OCI-LY3 (cell line): ENCODE measurements around the gene RAPGEF2.

Experiments used
- H2AFZ ChIP-seq: fragments of 200-600, 300-600 bp; shearing (Covaris generic); 2 replicates; pipeline ENCODE4 v1.6.0; 2014; ENCODE audit warnings: antibody characterized with exemption, low read depth, low read length
- H3K27ac ChIP-seq: fragments of 200-600, 300-600 bp; sonication (generic); 2 replicates; pipeline ENCODE4 v1.5.1; 2014; ENCODE audit warnings: mild to moderate bottlenecking, low read length, moderate library complexity, mixed read lengths
- H3K27me3 ChIP-seq: fragments of 200-600, 300-600 bp; sonication (generic); 2 replicates; pipeline ENCODE4 v1.6.1; 2014; ENCODE audit warnings: low read depth, low read length, mixed read lengths
- H3K36me3 ChIP-seq: fragments of 200-600, 300-600 bp; sonication (generic); replicated peaks from 2 replicates; pipeline ENCODE3; 2014; ENCODE audit warnings: low read depth, low read length, mixed read lengths
- H3K4me1 ChIP-seq: fragments of 300-600, 200-600 bp; sonication (generic); 2 replicates; pipeline ENCODE4 v1.6.1; 2014; ENCODE audit warnings: low read length, mixed read lengths
- H3K4me2 ChIP-seq: fragments of 200-600, 300-600 bp; sonication (generic); 2 replicates; pipeline ENCODE4 v1.6.1; 2014; ENCODE audit warnings: low read length, mixed read lengths
- H3K4me3 ChIP-seq: fragments of 300-600, 200-600 bp; sonication (generic); 2 replicates; pipeline ENCODE4 v1.5.1; 2014; ENCODE audit warnings: antibody characterized with exemption, mild to moderate bottlenecking, low read length, moderate library complexity
- H3K79me2 ChIP-seq: fragments of 300-600, 200-600 bp; shearing (Covaris generic); 2 replicates; pipeline ENCODE4 v1.6.1; 2014; ENCODE audit warnings: mild to moderate bottlenecking, low read length, mixed read lengths
- H3K9ac ChIP-seq: fragments of 300-600, 200-600 bp; shearing (Covaris generic); 2 replicates; pipeline ENCODE4 v1.6.0; 2014; ENCODE audit warnings: mild to moderate bottlenecking, low read length, moderate library complexity
- H3K9me3 ChIP-seq: fragments of 200-600, 300-600 bp; shearing (Covaris generic); 2 replicates; pipeline ENCODE4 v1.6.1; 2014; ENCODE audit warnings: low read length, mixed read lengths; ENCODE audit not compliant: insufficient read depth
- H4K20me1 ChIP-seq: fragments of 200-600, 300-600 bp; sonication (generic); 2 replicates; pipeline ENCODE4 v1.6.1; 2016; ENCODE audit warnings: low read length, mixed read lengths; ENCODE audit not compliant: insufficient read depth
- CTCF ChIP-seq: fragments of 200-600, 300-600 bp; sonication (generic); IDR thresholded peaks from 2 replicates; pipeline ENCODE4 v1.5.1; 2014; ENCODE audit warnings: antibody characterized with exemption, low read length, low read depth
- EZH2phosphoT487 ChIP-seq: fragments of 200-600 bp; shearing (Covaris generic); IDR thresholded peaks from 2 replicates; pipeline ENCODE4 v1.6.1; 2018; ENCODE audit warnings: antibody characterized with exemption, mixed run types, low read depth

Gene RAPGEF2

DNA sequence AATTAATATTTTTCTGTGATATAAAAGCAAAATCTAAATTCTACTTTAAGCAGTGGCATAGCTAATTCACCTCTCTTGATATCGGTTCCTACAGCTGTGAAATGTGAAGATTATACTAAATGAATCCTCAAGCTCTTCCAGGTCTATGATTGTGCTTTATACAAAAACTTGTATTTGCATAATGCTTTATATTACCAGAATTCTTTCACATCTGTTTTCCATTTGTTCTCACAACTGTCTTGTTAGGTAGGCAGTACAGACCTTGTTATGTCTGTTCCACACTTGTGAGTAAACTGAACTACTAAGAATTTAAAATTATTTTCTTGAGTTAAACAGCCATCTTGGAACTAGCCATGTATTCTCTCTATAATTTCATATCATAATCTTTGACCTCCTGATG, 184.9 kb downstream of the RAPGEF2 start:
- Histone ChIP-seq H3K9ac (no peak overlapping the region), H2AFZ (no peak overlapping the region), H4K20me1 (no peaks in the 10 kb centered on the region), H3K79me2 (no peaks in the 10 kb centered on the region), H3K9me3 (no peaks in the 10 kb centered on the region), H3K36me3 (no peaks in the 10 kb centered on the region), H3K4me1 (no peaks in the 10 kb centered on the region), H3K4me2 (no peak overlapping the region), H3K4me3 (no peak overlapping the region), H3K27me3 (no peaks in the 10 kb centered on the region), H3K27ac (no peak overlapping the region)
- TF ChIP-seq CTCF (no peak), EZH2phosphoT487 (no peak)

DNA sequence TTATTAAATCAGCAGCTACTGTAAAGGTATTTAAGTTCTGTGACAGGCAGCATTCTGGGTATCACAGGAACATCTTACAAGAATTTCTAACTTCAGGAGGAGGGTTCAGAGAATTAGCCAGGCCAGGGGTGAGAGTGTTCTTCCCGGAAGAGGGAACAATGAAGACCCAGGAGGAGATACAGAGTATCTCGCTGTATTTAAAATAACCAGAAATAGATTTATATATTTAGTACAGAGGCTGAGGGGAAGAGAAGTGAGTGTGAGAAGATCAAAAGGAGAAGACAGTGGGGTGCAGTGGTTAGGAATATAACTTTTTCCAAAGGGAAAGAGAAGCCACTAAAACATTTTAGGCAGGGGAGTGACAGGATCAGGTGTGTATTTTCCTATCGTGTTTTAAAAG, 186.8 kb downstream of the RAPGEF2 start:
- Histone ChIP-seq H3K27ac (no peak overlapping the region), H3K9ac (no peak overlapping the region), H4K20me1 (no peaks in the 10 kb centered on the region), H3K9me3 (no peaks in the 10 kb centered on the region), H3K4me3 (no peak overlapping the region), H3K79me2 (no peaks in the 10 kb centered on the region), H3K4me1 (no peaks in the 10 kb centered on the region), H2AFZ (no peak overlapping the region), H3K4me2 (no peak overlapping the region), H3K36me3 (no peaks in the 10 kb centered on the region), H3K27me3 (no peaks in the 10 kb centered on the region)
- TF ChIP-seq CTCF (no peak), EZH2phosphoT487 (no peak)

- no peak overlapping the region for H3K4me2 ChIP-seq
- no peak overlapping the region for H2AFZ ChIP-seq
- no peaks in the 10 kb centered on the region for H3K9me3 ChIP-seq
- no peaks in the 10 kb centered on the region for H4K20me1 ChIP-seq
- no peaks in the 10 kb centered on the region for H3K36me3 ChIP-seq
- no peak overlapping the region for H3K27ac ChIP-seq
- no peak overlapping the region for H3K4me3 ChIP-seq
- TF ChIP-seq EZH2phosphoT487 (no peak), CTCF (no peak)
- H3K4me1 ChIP-seq, result no peaks in the 10 kb centered on the region
- no peaks in the 10 kb centered on the region for H3K79me2 ChIP-seq
- H3K27me3 ChIP-seq, result no peaks in the 10 kb centered on the region
- H3K9ac ChIP-seq, result no peak overlapping the region
Measured at GRCh38 chr4:159290321-159291030, 187.6 kb downstream of the RAPGEF2 start.

DNA sequence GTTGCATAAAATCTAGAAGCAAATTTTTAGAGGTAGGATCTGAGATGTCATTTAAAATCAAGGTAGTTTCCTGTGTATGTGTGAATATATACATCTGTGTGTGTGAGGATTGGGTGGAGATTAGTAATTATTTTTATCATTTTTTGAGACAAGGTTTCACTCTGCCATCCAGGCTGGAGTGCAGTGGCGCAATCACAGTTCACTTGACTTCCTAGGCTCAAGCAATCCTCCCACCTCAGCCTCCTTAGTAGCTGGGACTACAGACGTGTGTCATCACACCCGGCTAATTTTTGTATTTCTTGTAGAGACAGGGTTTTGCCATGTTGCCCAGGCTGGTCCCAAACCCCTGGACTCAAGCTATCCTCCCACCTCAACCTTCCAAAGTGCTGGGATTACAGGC, 188.3 kb downstream of the RAPGEF2 start:
- H2AFZ ChIP-seq, result no peak overlapping the region
- no peak overlapping the region for H3K4me3 ChIP-seq
- H3K4me1 ChIP-seq, result peaks cover 5% of the 10 kb centered on the region
- H3K9ac ChIP-seq, result no peak overlapping the region
- no peaks in the 10 kb centered on the region for H3K79me2 ChIP-seq
- H4K20me1 ChIP-seq, result no peaks in the 10 kb centered on the region
- H3K4me2 ChIP-seq, result no peak overlapping the region
- TF ChIP-seq CTCF, result no peak
- no peak for TF ChIP-seq EZH2phosphoT487
- H3K9me3 ChIP-seq, result no peaks in the 10 kb centered on the region
- no peaks in the 10 kb centered on the region for H3K27me3 ChIP-seq
- no peak overlapping the region for H3K27ac ChIP-seq
- no peaks in the 10 kb centered on the region for H3K36me3 ChIP-seq
